Choroid plexus epithelial cell (primary cell): ENCODE results near the gene SYMPK.

ENCODE experiments used
- DNase-seq: peaks from one replicate; pipeline ENCODE4 v3.0.0-alpha.2; 2010; ENCODE audit warnings: low read depth
- H3K4me3 ChIP-seq: 2 replicates; pipeline ENCODE4 v1.5.1; 2011; ENCODE audit warnings: low read depth, mild to moderate bottlenecking, control low read depth, low read length, moderate library complexity
- TF ChIP-seq, protein P1 (sequence below): conservative IDR thresholded peaks from 2 replicates; pipeline ENCODE4 v1.5.1; 2011; ENCODE audit warnings: low read depth, mild to moderate bottlenecking, control low read depth, inconsistent platforms, low read length, moderate library complexity

SYMPK gene

DNA sequence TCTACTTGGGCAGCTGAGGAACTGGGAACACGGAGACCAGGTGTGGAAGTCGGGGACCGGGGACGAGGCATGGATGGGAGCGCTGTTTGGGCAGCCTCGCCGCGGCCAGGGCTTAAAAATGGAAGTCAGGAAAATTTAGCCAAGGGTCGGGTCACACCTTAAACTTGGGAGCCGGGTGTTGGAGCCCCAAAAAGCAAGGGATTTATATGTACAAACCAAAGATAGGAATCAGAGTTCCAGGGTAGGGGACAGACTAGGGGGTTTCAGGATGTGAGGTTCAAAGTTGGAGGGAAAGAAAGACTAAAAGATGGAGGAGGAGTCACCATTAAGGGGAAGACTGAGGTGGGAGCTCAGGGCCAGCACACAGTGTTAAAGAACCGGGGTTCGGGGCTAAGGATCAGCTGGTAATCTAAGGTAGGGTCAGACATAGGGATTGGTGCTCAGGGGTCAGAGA is 1.7 kb upstream of the SYMPK start:
- TF ChIP-seq, protein P1, sequence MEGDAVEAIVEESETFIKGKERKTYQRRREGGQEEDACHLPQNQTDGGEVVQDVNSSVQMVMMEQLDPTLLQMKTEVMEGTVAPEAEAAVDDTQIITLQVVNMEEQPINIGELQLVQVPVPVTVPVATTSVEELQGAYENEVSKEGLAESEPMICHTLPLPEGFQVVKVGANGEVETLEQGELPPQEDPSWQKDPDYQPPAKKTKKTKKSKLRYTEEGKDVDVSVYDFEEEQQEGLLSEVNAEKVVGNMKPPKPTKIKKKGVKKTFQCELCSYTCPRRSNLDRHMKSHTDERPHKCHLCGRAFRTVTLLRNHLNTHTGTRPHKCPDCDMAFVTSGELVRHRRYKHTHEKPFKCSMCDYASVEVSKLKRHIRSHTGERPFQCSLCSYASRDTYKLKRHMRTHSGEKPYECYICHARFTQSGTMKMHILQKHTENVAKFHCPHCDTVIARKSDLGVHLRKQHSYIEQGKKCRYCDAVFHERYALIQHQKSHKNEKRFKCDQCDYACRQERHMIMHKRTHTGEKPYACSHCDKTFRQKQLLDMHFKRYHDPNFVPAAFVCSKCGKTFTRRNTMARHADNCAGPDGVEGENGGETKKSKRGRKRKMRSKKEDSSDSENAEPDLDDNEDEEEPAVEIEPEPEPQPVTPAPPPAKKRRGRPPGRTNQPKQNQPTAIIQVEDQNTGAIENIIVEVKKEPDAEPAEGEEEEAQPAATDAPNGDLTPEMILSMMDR: no peak
- no peak overlapping the region for H3K4me3 ChIP-seq
- DNase-seq: no peak

DNA sequence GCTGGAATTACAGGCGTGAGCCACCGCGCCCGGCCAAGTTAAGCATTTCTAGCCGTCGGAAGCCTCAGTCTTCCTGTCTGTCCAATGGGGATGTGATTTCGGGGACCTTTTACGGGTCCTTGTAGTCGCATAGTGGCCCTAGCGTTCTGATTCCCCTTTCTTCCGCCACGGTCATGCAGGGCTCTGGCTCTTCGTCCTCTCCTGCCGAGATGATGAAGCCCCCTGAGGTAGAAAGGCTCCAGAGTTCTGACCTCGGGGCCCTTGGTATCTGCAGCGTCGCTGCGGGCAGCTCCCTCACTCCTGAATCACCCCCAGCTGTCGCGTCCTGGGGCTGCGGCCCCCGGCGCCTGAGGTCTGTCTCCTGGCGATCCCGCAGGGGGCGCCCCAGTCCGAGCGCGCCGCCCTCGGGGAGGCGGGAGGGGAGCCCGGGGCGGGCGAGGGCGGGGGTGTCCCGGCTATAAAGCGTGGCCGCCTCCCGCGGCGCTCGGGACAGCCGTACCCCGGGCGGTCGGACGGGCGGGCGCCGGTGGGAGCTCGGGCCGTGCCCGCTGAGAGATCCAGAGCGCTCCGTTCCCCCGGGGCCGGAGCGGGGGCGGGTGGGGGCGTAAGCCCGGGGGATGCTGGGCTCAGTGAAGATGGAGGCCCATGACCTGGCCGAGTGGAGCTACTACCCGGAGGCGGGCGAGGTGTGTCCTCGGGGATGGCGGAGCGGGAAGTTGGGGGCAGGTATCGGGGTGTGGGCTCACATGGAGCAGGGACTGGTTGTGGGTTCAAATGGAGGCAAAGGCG is 1.1 kb upstream of the SYMPK start, which contains the start of gene FOXA3:
TSS of gene FOXA3 (plus strand) at position 487 of the 789 bp plus-strand sequence. CDS start at position 618, 131 bp downstream.
- TF ChIP-seq, protein P1: peak; percentile 43
- peak within 1 kb of the TSS; percentile 49 for H3K4me3 ChIP-seq
- DNase-seq: peak; percentile 17

DNA sequence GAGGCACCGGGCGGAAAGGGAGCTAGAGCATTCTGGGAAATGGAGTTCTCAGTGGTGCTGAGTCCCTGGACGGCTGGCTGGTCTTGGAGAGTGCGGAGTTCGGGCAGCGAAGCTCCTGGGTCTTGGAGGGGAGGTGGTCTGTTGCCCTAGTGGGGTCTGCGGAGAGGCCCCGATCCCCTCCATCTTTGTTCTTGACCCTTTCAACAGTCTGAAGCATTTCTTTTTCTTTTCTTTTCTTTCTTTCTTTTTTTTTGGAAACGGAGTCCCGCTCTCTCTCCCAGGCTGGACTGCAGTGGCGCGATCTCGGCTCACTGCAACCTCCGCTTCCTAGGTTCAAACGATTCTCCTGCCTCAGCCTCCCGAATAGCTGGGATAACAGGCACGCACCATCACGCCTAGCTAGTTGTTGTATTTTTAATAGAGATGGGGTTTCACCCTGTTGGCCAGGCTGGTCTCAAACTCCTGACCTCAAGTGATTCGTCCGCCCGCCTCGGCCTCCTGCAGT is 440 bp upstream of the SYMPK start:
- TF ChIP-seq, protein P1: no peak
- peak overlapping the region; percentile 49 for H3K4me3 ChIP-seq
- DNase-seq: no peak

DNA sequence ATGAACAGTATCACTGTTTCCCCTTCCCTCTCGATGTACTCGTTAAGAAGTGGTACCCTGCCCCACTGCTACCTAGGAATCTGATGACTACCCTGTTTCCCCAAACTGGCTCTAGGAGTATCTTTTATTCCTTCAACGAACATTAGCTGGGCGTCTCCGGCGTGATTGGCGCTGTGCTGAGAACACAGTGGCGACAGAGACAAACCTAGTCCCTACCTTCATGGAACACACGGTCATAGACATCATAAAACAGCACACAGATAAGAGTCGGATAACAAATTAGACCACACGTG is 730 bp downstream of the SYMPK start:
- TF ChIP-seq, protein P1: no peak
- H3K4me3 ChIP-seq: peak overlapping the region; percentile 99
- DNase-seq: no peak

DNA sequence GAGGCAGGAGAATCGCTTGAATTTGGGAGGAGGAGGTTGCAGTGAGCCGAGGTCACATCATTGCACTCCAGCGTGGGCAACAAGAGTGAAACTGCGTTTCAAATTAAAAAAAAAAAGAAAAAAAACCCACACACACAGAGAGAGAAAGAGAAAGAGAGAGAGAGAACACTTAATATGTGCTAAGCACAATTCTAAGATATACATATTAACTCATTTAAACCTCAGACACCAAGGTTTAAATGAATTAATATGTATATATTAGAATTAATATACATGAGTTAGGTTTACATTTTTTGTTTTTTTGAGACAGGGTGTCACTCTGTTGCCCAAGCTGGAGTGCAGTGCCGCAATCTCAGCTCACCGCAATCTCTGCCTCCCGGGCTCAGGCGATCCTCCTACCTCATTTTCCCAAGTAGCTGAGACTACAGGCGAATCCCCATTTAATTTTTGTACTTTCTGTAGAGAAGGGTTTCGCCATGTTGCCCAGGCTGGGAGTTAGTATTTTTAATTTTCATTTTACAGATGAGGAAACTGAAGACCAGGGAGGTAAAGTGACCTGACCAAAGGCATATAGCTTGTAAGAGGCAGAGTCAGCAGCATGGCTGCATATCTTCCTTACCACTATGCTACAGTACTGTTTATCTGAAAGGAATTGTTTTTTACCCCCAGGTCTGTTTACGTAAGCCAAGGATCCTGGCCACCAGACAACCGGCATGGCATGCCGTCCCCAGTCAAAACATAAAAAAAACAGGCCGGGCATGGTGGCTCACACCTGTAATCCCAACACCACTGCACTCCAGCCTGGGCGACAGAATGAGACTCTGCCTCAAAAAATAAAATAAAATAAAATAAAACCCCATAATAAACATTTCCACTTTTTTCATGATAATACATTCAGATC is 2.3 kb downstream of the SYMPK start:
- DNase-seq: no peak
- H3K4me3 ChIP-seq: no peak overlapping the region
- TF ChIP-seq, protein P1: no peak

DNA sequence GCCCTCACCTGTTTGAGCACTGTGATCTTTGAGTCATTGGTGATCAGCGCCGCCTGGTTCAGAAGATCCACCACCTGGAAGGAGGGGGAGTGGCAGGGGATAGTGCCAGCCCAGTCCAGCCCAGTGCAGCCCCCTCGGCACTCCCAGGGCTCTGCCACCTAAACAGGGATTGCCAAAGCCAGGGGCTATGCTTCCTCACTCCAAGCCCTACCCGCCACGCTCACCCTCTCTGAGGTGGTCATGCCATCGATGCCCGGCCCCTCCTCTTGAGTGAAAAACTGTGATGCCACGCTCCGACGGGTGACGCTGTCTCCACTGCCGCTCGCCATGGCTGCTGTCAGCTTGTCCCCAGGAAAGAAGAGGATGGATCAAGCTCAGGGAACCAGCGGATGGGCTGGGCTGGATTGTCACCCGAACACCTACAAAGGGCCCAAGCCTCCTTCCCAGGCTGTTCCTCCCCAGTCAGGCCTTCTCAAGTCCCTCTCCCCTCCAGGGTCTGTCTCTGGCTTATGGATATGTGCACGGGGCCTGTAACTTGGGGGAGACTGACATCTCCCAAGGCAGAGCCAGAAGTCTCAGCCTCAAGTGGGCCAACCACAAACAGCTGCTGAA is 8.7 kb downstream of the SYMPK start:
- TF ChIP-seq, protein P1: no peak
- H3K4me3 ChIP-seq: no peak overlapping the region
- DNase-seq: no peak
